Astrocyte of the spinal cord (primary cell): Measurements from ENCODE around the gene SND1.

Source experiments
- DNase-seq: peaks from one replicate; pipeline ENCODE4 v3.0.0; 2011; ENCODE audit warnings: low read depth, low spot score
- H3K4me3 ChIP-seq: 2 replicates; pipeline ENCODE4 v1.5.1; 2011; ENCODE audit warnings: low read depth, mild to moderate bottlenecking, low read length, moderate library complexity
- CTCF ChIP-seq: IDR thresholded peaks from 2 replicates; pipeline ENCODE4 v1.5.1; 2012; ENCODE audit warnings: low read depth, mild to moderate bottlenecking, low read length, inconsistent platforms
- in situ Hi-C: cut with HindIII; loops from 2 replicates; pipeline ENCODE4 v1.10.0; 2017; ENCODE audit warnings: low sequenced_read_pairs

Gene SND1

GRCh38 chr7:128008141-128008540 is 356.1 kb downstream of the SND1 start:
- no peak for TF ChIP-seq CTCF
- in situ Hi-C loops = no loop called here
- no peak for DNase-seq

GRCh38 chr7:128008744-128009143 is 356.8 kb downstream of the SND1 start:
- no peak for TF ChIP-seq CTCF
- H3K4me3 ChIP-seq = no peak overlapping the region
- in situ Hi-C loops = no loop called here
- no peak for DNase-seq

More at GRCh38 chr7:128008141-128008540, 356.1 kb downstream of the SND1 start:
- no peak overlapping the region for H3K4me3 ChIP-seq

- TF ChIP-seq CTCF = peak; percentile 27
- H3K4me3 ChIP-seq = no peak overlapping the region
- in situ Hi-C loops = no loop called here
- no peak for DNase-seq
These were observed 358.6 kb downstream of the SND1 start for GRCh38 chr7:128010391-128011127.

GRCh38 chr7:128011131-128011661 is 359.2 kb downstream of the SND1 start:
- TF ChIP-seq CTCF = no peak
- no peak for DNase-seq
- in situ Hi-C loops = no loop called here
- no peak overlapping the region for H3K4me3 ChIP-seq

- no peak overlapping the region for H3K4me3 ChIP-seq
- no peak for DNase-seq
- in situ Hi-C loops = no loop called here
- TF ChIP-seq CTCF = no peak
These were observed 362.8 kb downstream of the SND1 start for GRCh38 chr7:128014811-128015210.

- no peak overlapping the region for H3K4me3 ChIP-seq
- TF ChIP-seq CTCF = peak; percentile 4
- in situ Hi-C loops = no loop called here
- DNase-seq = no peak
These were observed 365.5 kb downstream of the SND1 start for GRCh38 chr7:128017460-128017859.
